Left ventricle myocardium inferior (tissue), 1 donor: ENCODE data around the gene IREB2. TPM values are rescaled to one million over a fixed set of nuclear protein-coding genes. Genes with fewer than 3 reads are reported as not detected.

Source experiments
- DNase-seq: peaks from one replicate; pipeline ENCODE4 v3.0.0-alpha.2; 2020
- H3K27ac ChIP-seq: fragments of 200-600 bp; replicated peaks from 2 replicates; pipeline ENCODE4 v1.8.0; 2021
- H3K27me3 ChIP-seq: fragments of 200-600 bp; 2 replicates; pipeline ENCODE4 v1.8.0; 2021; ENCODE audit warnings: low read depth
- H3K36me3 ChIP-seq: fragments of 200-600 bp; 2 replicates; pipeline ENCODE4 v1.8.0; 2021
- H3K4me1 ChIP-seq: fragments of 200-600 bp; 2 replicates; pipeline ENCODE4 v1.8.0; 2021
- H3K4me3 ChIP-seq: fragments of 200-600 bp; 2 replicates; pipeline ENCODE4 v1.8.0; 2021; ENCODE audit warnings: mild to moderate bottlenecking, moderate library complexity
- H3K9me3 ChIP-seq: fragments of 200-600 bp; replicated peaks from 2 replicates; pipeline ENCODE4 v1.8.0; 2021
- intact Hi-C: fragments of 100-400 bp; cut with micrococcal nuclease; formaldehyde crosslinking; loops from one replicate; pipeline ENCODE4 v1.11.0; 2022
- total RNA-seq: library from RNA; stranded (reverse); fragmentation: NEBNext Ultra II Directional; extraction: Animal tissue kit (Norgen Biotek cat#: 25700); gene quantifications from one replicate; pipeline ENCODE4 v1.2.1, GENCODE V29; 2021
- TF ChIP-seq, protein P1 (sequence below): fragments of 200-600 bp; IDR thresholded peaks from 2 replicates; pipeline ENCODE4 v1.8.0; 2021; ENCODE audit warnings: antibody characterized with exemption, mild to moderate bottlenecking, borderline replicate concordance
- donor health status: DM: no; HTN: yes; CAD: no; lungs with severe emphysema.

The IREB2 gene
- total RNA-seq, 1 donor from 2014 or later = 23.6 TPM

DNA sequence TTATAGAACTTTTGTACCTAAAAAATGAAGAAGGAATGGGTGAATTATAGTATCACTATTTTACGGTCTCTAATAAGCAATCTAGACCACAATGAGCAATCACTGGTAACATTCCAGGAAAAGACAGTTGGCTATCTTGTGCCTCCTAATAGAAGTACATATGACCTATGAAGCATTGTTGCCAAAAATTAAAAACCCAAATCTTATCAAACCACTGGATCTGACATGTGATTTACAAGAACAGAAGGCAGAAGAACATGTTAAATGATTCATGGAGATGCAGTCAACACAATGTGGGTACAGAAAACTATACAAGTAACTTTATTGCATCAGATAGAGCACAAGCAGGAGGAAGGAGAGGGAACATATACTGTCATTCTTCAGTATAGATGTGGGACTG is 54.9 kb downstream of the IREB2 start:
- no peaks in the 10 kb centered on the region for H3K4me1 ChIP-seq
- H3K36me3 ChIP-seq = peaks cover 95% of the 10 kb centered on the region
- intact Hi-C loops = no loop called here
- H3K27ac ChIP-seq = no peak overlapping the region
- H3K9me3 ChIP-seq = no peaks in the 10 kb centered on the region
- DNase-seq = no peak
- no peaks in the 10 kb centered on the region for H3K27me3 ChIP-seq
- H3K4me3 ChIP-seq = no peak overlapping the region
- TF ChIP-seq, protein P1, sequence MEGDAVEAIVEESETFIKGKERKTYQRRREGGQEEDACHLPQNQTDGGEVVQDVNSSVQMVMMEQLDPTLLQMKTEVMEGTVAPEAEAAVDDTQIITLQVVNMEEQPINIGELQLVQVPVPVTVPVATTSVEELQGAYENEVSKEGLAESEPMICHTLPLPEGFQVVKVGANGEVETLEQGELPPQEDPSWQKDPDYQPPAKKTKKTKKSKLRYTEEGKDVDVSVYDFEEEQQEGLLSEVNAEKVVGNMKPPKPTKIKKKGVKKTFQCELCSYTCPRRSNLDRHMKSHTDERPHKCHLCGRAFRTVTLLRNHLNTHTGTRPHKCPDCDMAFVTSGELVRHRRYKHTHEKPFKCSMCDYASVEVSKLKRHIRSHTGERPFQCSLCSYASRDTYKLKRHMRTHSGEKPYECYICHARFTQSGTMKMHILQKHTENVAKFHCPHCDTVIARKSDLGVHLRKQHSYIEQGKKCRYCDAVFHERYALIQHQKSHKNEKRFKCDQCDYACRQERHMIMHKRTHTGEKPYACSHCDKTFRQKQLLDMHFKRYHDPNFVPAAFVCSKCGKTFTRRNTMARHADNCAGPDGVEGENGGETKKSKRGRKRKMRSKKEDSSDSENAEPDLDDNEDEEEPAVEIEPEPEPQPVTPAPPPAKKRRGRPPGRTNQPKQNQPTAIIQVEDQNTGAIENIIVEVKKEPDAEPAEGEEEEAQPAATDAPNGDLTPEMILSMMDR = no peak

DNA sequence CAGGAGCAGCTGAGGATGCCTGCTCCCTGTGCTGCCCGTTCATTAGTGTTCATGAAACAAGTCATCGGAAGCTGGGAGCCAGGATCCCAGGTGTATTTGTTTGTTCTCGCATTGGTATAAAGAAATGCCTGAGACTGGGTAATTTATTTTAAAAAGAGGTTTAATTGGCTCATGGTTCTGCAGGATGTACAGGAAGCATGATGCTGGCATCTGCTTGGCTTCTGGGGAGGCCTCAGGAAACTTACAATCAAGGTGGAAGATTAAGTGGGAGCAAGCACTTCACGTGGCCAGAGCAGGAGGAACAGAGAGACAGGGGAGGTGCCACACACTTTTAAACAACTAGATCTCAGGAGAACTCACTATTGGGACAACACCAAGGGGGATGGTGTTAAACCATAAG is 63.8 kb downstream of the IREB2 start:
- Histone ChIP-seq H3K9me3 (peaks cover 9% of the 10 kb centered on the region), H3K36me3 (peaks cover 46% of the 10 kb centered on the region), H3K4me1 (peaks cover 3% of the 10 kb centered on the region), H3K27me3 (no peaks in the 10 kb centered on the region), H3K27ac (no peak overlapping the region), H3K4me3 (no peak overlapping the region)
- DNase-seq = no peak
- intact Hi-C loops = no loop called here
- TF ChIP-seq, protein P1 = no peak

DNA sequence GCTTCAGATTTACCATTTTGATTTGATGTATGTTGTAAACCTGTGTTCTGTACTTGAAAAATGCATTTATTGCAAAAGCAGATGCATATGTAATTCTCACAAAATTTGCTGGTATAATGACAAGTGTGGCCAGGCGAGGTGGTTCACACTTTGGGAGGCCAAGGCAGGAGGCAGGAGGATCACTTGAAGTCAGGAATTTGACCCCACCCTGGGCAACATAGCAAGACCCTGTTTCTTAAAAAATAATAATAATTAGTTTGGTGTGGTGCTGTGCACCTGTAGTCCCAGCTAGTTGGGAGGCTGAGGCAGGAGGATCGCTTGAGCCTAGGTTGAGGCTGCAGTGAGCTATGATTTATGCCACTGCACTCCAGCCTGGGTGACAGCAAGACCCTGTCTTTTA is 64.6 kb downstream of the IREB2 start:
- TF ChIP-seq, protein P1 = no peak
- DNase-seq = no peak

DNA sequence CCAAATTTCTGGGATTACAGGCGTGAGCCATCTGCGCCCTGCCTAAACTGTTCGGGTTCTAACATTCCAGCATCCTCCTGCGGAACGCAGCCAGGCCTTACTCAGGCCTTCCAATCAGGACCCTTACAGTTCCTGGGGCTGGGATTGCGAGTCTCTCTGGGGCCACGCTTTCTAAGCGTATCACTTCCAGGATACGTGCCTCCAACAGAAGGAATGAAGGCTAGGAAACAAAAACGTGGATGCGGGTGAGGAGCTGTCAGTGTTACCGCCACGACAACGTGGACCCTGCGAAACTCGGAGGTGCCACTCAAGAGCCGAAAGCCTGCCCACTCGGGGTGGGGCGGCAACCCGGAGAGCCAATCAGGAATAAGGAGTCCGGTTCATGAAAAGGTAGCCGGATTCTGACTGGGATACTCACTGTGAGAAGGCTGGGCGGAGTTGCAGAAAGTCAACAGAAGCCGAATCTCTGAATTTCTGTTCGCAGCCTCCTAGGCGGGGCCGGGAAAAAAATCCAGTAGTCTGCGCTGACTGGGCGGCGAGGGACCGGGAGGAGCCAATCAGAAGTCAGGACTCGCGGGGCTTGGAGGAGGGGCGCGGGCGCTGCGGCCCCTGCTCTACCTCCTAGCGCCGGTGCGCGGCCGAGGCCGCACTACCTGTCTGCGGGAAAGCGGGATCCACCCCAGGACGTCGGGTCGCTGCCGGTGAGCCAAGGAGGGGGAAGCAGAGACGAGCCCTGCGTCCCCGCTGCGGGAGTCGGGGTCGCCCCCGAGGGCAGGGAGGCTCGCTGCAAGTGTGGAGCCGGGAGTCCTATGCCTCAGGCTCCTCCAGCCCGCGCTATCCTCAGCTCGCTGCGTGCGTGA is 69.2 kb downstream of the IREB2 start, which contains the start of gene HYKK:
Gene HYKK, plus strand, starts transcription at position 607 of the 860 bp plus-strand sequence. CDS start 5,512 bp downstream, outside the sequence.
- Histone ChIP-seq H3K36me3 (no peaks in the 10 kb centered on the region), H3K27me3 (no peaks in the 10 kb centered on the region), H3K27ac (peak within 1 kb of the TSS; percentile 81), H3K9me3 (peaks cover 2% of the 10 kb centered on the region), H3K4me3 (peak within 1 kb of the TSS; percentile 97), H3K4me1 (peaks cover 17% of the 10 kb centered on the region)
- peak; percentile 88 for DNase-seq
- TF ChIP-seq, protein P1 = peak; percentile 33
- intact Hi-C loops = no loop called here

More for the DNA sequence above, 64.6 kb downstream of the IREB2 start:
- H3K27ac ChIP-seq = no peak overlapping the region
- no peaks in the 10 kb centered on the region for H3K27me3 ChIP-seq
- peaks cover 9% of the 10 kb centered on the region for H3K4me1 ChIP-seq
- no peak overlapping the region for H3K4me3 ChIP-seq
- intact Hi-C loops = no loop called here
- H3K9me3 ChIP-seq = peaks cover 9% of the 10 kb centered on the region
- H3K36me3 ChIP-seq = peaks cover 38% of the 10 kb centered on the region

DNA sequence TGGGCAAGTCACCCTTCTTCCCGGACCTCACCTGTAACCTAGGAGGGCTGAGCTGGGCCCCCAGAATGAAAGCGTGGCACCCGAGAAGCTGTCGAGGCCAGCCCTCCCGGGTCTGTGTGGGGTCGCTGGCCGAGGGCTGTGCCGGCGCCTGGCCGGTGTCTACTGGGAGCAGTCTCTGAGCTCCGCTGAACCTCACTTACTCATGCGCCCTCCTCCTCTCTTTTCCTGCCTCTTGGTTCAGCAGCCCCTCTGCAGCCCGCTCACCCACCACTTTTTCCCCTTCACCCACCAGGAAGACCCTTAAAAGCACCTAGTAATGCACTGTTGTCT is 69.8 kb downstream of the IREB2 start:
- DNase-seq = no peak
- Histone ChIP-seq H3K27ac (peak overlapping the region; percentile 81), H3K36me3 (no peaks in the 10 kb centered on the region), H3K9me3 (no peaks in the 10 kb centered on the region), H3K4me3 (peak overlapping the region; percentile 97), H3K4me1 (peaks cover 17% of the 10 kb centered on the region), H3K27me3 (no peaks in the 10 kb centered on the region)
- TF ChIP-seq, protein P1 = no peak
- intact Hi-C loops = no loop called here
